Neuronal stem cell (in vitro differentiated cells): ENCODE data around the gene SHISA7.

ENCODE experiments used
- DNase-seq: peaks from one replicate; pipeline ENCODE4 v3.0.0-alpha.2; 2013; ENCODE audit warnings: low spot score
- H2AFZ ChIP-seq: one replicate; pipeline ENCODE4 v1.6.1; 2013; ENCODE audit warnings: mild to moderate bottlenecking, low read length, inconsistent platforms
- H2AK5ac ChIP-seq: 2 replicates; pipeline ENCODE4 v1.6.1; 2013; ENCODE audit warnings: low read depth, mild to moderate bottlenecking, inconsistent platforms, low read length, moderate library complexity, mixed read lengths
- H2BK120ac ChIP-seq: 2 replicates; pipeline ENCODE4 v1.6.1; 2013; ENCODE audit warnings: low read depth, mild to moderate bottlenecking, inconsistent platforms, low read length, moderate library complexity, mixed read lengths
- H2BK12ac ChIP-seq: one replicate; pipeline ENCODE4 v1.6.1; 2013; ENCODE audit warnings: low read length, inconsistent platforms
- H2BK15ac ChIP-seq: 2 replicates; pipeline ENCODE4 v1.6.1; 2013; ENCODE audit warnings: mild to moderate bottlenecking, low read length, inconsistent platforms, mixed read lengths
- H2BK5ac ChIP-seq: one replicate; pipeline ENCODE4 v1.6.1; 2013; ENCODE audit warnings: inconsistent platforms, mild to moderate bottlenecking, low read length, moderate library complexity
- H3K14ac ChIP-seq: one replicate; pipeline ENCODE4 v1.6.1; 2013; ENCODE audit warnings: low read length, inconsistent platforms
- H3K18ac ChIP-seq: 2 replicates; pipeline ENCODE4 v1.6.1; 2013; ENCODE audit warnings: low read length, inconsistent platforms
- H3K23ac ChIP-seq: 2 replicates; pipeline ENCODE4 v1.6.1; 2013; ENCODE audit warnings: low read depth, mild to moderate bottlenecking, mixed read lengths, low read length, inconsistent platforms; ENCODE audit not compliant: poor library complexity
- H3K27ac ChIP-seq: replicated peaks from 3 replicates; pipeline ENCODE4 v1.5.1; 2013; ENCODE audit warnings: low read length, inconsistent platforms
- H3K27me3 ChIP-seq, 3 experiments: 2 replicates each; pipeline ENCODE4 v1.6.1; 2013; ENCODE audit warnings: low read length in 3 of 3, mild to moderate bottlenecking in 2 of 3, inconsistent platforms in 1 of 3, low read depth in 1 of 3, mixed read lengths in 1 of 3, moderate library complexity in 1 of 3; ENCODE audit not compliant: control insufficient read depth in 3 of 3, insufficient read depth in 3 of 3
- H3K36me3 ChIP-seq, 2 donors: replicated peaks in 1 of 2; 2 replicates each; pipeline ENCODE4 v1.6.1; 2013; ENCODE audit warnings: low read length in 2 of 2; ENCODE audit not compliant: control insufficient read depth in 2 of 2, insufficient read depth in 2 of 2
- H3K4ac ChIP-seq: 2 replicates; pipeline ENCODE4 v1.6.1; 2013; ENCODE audit warnings: inconsistent platforms, mild to moderate bottlenecking, low read length, moderate library complexity
- H3K4me1 ChIP-seq, 2 donors: 1 replicate in 1 of 2; 2 replicates in 1 of 2; pipeline ENCODE4 v1.6.1; 2013; ENCODE audit warnings: low read length in 2 of 2, low read depth in 1 of 2; ENCODE audit not compliant: control insufficient read depth in 2 of 2, insufficient read depth in 1 of 2
- H3K4me2 ChIP-seq: one replicate; pipeline ENCODE4 v1.6.1; 2013; ENCODE audit warnings: mild to moderate bottlenecking, low read length, inconsistent platforms; ENCODE audit not compliant: insufficient read depth, poor library complexity, severe bottlenecking
- H3K4me3 ChIP-seq, 2 donors: 2 replicates each; pipeline ENCODE4 v1.5.1; 2013; ENCODE audit warnings: low read length in 2 of 2, mild to moderate bottlenecking in 2 of 2, inconsistent platforms in 1 of 2, moderate library complexity in 1 of 2
- H3K79me1 ChIP-seq: one replicate; pipeline ENCODE4 v1.6.1; 2013; ENCODE audit warnings: low read depth, mild to moderate bottlenecking, inconsistent platforms, low read length, moderate library complexity
- H3K9ac ChIP-seq: one replicate; pipeline ENCODE4 v1.6.1; 2013; ENCODE audit warnings: mild to moderate bottlenecking, low read depth, low read length, inconsistent platforms; ENCODE audit not compliant: poor library complexity
- H3K9me3 ChIP-seq, 2 donors: replicated peaks in 1 of 2; 2 replicates each; pipeline versions ENCODE3 to v1.6.1; 2013; ENCODE audit warnings: low read length in 2 of 2, mild to moderate bottlenecking in 2 of 2, inconsistent platforms in 1 of 2, low read depth in 1 of 2, mixed read lengths in 1 of 2, moderate library complexity in 1 of 2; ENCODE audit not compliant: control insufficient read depth in 2 of 2, insufficient read depth in 1 of 2
- H4K8ac ChIP-seq: one replicate; pipeline ENCODE4 v1.6.1; 2013; ENCODE audit warnings: low read depth, mild to moderate bottlenecking, inconsistent platforms, low read length, moderate library complexity
- H4K91ac ChIP-seq: one replicate; pipeline ENCODE4 v1.6.1; 2013; ENCODE audit warnings: low read length, low read depth, mild to moderate bottlenecking, inconsistent platforms; ENCODE audit not compliant: poor library complexity
- WGBS, 2 donors: extraction: QIAGEN DNeasy Blood & Tissue Kit; methylation state at CpG; one replicate each; pipeline ENCODE4 v1.1.7; 2013; ENCODE audit warnings: missing lambda C conversion rate in 2 of 2, mixed read lengths in 1 of 2; ENCODE audit not compliant: insufficient read length in 2 of 2, insufficient replicate concordance in 1 of 2; ENCODE audit errors: extremely low coverage in 2 of 2; 5-methylcytosine and 5-hydroxymethylcytosine counted together

The SHISA7 gene

DNA sequence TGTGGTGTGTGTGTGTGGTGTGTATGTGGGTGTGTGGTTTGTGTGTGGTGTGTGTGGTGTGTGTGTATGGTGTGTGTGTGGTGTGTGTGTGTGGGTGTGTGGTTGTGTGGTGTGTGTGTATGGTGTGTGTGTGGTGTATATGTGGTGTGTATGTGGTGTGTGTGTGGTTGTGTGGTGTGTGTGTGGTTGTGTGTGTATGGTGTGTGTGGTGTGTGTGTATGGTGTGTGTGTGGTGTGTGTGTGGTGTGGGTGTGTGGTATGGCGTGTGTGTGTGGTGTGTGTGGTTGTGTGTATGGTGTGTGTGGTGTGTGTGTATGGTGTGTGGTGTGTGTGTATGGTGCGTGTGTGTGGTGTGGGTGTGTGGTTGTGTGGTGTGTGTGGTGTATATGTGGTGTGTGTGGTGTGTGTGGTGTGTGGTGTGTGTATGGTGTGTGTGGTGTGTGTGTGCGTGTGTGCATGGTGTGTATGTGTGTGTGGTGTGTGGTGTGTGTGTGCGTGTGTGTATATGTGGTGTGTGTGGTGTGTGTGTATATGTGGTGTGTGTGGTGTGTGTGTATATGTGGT lies 8.7 kb downstream of the SHISA7 start:
- no peak overlapping the region for H2BK5ac ChIP-seq
- no peak overlapping the region for H3K27ac ChIP-seq
- no peak overlapping the region for H2BK15ac ChIP-seq
- peaks cover 4% of the 10 kb centered on the region for H3K79me1 ChIP-seq
- no peak overlapping the region for H3K4me2 ChIP-seq
- no peak overlapping the region for H2BK12ac ChIP-seq
- H3K4ac ChIP-seq: peak overlapping the region; percentile 76
- no peak overlapping the region for H2AFZ ChIP-seq
- H3K27me3 ChIP-seq: peaks cover 0 to 25% (median 13%) of the 10 kb centered on the region in 3 experiments
- no peak for DNase-seq
- H3K18ac ChIP-seq: no peak overlapping the region
- peak overlapping the region; percentile 47 for H3K14ac ChIP-seq
- no peak overlapping the region for H2AK5ac ChIP-seq
- H4K91ac ChIP-seq: no peak overlapping the region
- H3K4me1 ChIP-seq: no peaks in the 10 kb centered on the region
- H4K8ac ChIP-seq: peak overlapping the region; percentile 92
- peak overlapping the region; percentile 93 for H3K23ac ChIP-seq
- WGBS, 2 donors: 100% methylated on average over 4 of the region's 4 CpGs; no CpG with 5 or more reads in 1 of the 2 donors
- H2BK120ac ChIP-seq: no peak overlapping the region
- H3K9me3 ChIP-seq: peaks cover 0 to 17% of the 10 kb centered on the region in 2 donors
- peak overlapping the region; percentile 88 for H3K9ac ChIP-seq
- peak overlapping the region in 1 of 2 donors; percentile 71 for H3K4me3 ChIP-seq
- H3K36me3 ChIP-seq: no peaks in the 10 kb centered on the region

- Histone ChIP-seq H2BK15ac (no peak overlapping the region), H2AFZ (no peak overlapping the region), H3K27me3 (peaks cover 0 to 13% (median 2%) of the 10 kb centered on the region in 3 experiments), H2AK5ac (no peak overlapping the region), H3K4me2 (no peak overlapping the region), H3K36me3 (no peaks in the 10 kb centered on the region), H2BK12ac (no peak overlapping the region), H3K9me3 (peaks cover 0 to 15% of the 10 kb centered on the region in 2 donors), H3K4me1 (no peaks in the 10 kb centered on the region), H2BK5ac (no peak overlapping the region), H2BK120ac (no peak overlapping the region), H3K18ac (no peak overlapping the region), H3K4ac (no peak overlapping the region), H4K91ac (no peak overlapping the region), H3K9ac (no peak overlapping the region), H3K79me1 (peaks cover 4% of the 10 kb centered on the region), H4K8ac (no peak overlapping the region), H3K23ac (no peak overlapping the region), H3K4me3 (no peak overlapping the region), H3K14ac (no peak overlapping the region), H3K27ac (no peak overlapping the region)
- no peak for DNase-seq
- no CpG with 5 or more reads among the region's 48 CpGs for WGBS, 2 donors
Observed at GRCh38 chr19:55433292-55433691, 9.8 kb downstream of the SHISA7 start.

- Histone ChIP-seq H2BK120ac (no peak overlapping the region), H3K27me3 (peaks cover 0 to 11% (median 0%) of the 10 kb centered on the region in 3 experiments), H3K9me3 (peaks cover 0 to 15% of the 10 kb centered on the region in 2 donors), H2AK5ac (no peak overlapping the region), H2BK5ac (no peak overlapping the region), H2AFZ (no peak overlapping the region), H2BK15ac (no peak overlapping the region), H3K27ac (no peak overlapping the region), H3K36me3 (no peaks in the 10 kb centered on the region), H3K9ac (no peak overlapping the region), H3K4me2 (no peak overlapping the region), H3K14ac (no peak overlapping the region), H3K23ac (no peak overlapping the region), H3K4me3 (no peak overlapping the region), H3K18ac (no peak overlapping the region), H3K4me1 (no peaks in the 10 kb centered on the region), H3K79me1 (peaks cover 2% of the 10 kb centered on the region), H3K4ac (no peak overlapping the region), H2BK12ac (no peak overlapping the region), H4K91ac (no peak overlapping the region), H4K8ac (no peak overlapping the region)
- WGBS, 2 donors: no CpG with 5 or more reads among the region's 14 CpGs
- DNase-seq: no peak
Observed at GRCh38 chr19:55432241-55432959, 10.7 kb downstream of the SHISA7 start.

GRCh38 chr19:55431183-55431582 lies 11.9 kb downstream of the SHISA7 start:
- no peak overlapping the region for H3K4me3 ChIP-seq
- no CpG with 5 or more reads among the region's 1 CpG for WGBS, 2 donors
- peaks cover 2% of the 10 kb centered on the region for H3K79me1 ChIP-seq
- H2BK12ac ChIP-seq: no peak overlapping the region
- no peak overlapping the region for H4K8ac ChIP-seq
- no peak overlapping the region for H2BK15ac ChIP-seq
- no peak overlapping the region for H3K9ac ChIP-seq
- H3K36me3 ChIP-seq: no peaks in the 10 kb centered on the region
- no peak overlapping the region for H2BK120ac ChIP-seq
- DNase-seq: no peak
- H3K4ac ChIP-seq: no peak overlapping the region
- no peaks in the 10 kb centered on the region for H3K4me1 ChIP-seq
- no peak overlapping the region for H3K4me2 ChIP-seq
- no peak overlapping the region for H3K14ac ChIP-seq
- no peak overlapping the region for H3K23ac ChIP-seq
- no peak overlapping the region for H2AFZ ChIP-seq
- no peak overlapping the region for H2AK5ac ChIP-seq
- no peak overlapping the region for H3K27ac ChIP-seq
- no peak overlapping the region for H4K91ac ChIP-seq
- H3K18ac ChIP-seq: no peak overlapping the region
- H3K27me3 ChIP-seq: peaks cover 0 to 11% (median 0%) of the 10 kb centered on the region in 3 experiments
- no peak overlapping the region for H2BK5ac ChIP-seq
- H3K9me3 ChIP-seq: peaks cover 0 to 15% of the 10 kb centered on the region in 2 donors
